HepG2 (cell line): ENCODE results near the gene PRR14. TPM values are rescaled to one million over a fixed set of nuclear protein-coding genes. Genes with fewer than 3 reads are reported as not detected.

ENCODE experiments used
- MATR3 ChIP-seq: sonication (generic); formaldehyde crosslinking; IDR thresholded peaks from 2 replicates; pipeline ENCODE4 v1.4.0; 2020; ENCODE audit warnings: missing genetic modification reagents
- SALL1 ChIP-seq: sonication (generic); formaldehyde crosslinking; IDR thresholded peaks from 2 replicates; pipeline ENCODE4 v1.8.0; 2022; ENCODE audit warnings: mild to moderate bottlenecking, missing genetic modification reagents
- STAG1 ChIP-seq: sonication (generic); formaldehyde crosslinking; IDR thresholded peaks from 2 replicates; pipeline ENCODE4 v1.4.0; 2020; ENCODE audit warnings: missing genetic modification reagents
- TBX3 ChIP-seq: fragments of 450-650 bp; IDR thresholded peaks from 2 replicates; pipeline ENCODE4 v1.6.1; 2017; ENCODE audit warnings: antibody characterized with exemption, mild to moderate bottlenecking, inconsistent platforms, borderline replicate concordance
- ZNF510 ChIP-seq: sonication (generic); formaldehyde crosslinking; IDR thresholded peaks from 2 replicates; pipeline ENCODE4 v1.4.0; 2020; ENCODE audit warnings: low read depth, mild to moderate bottlenecking, missing genetic modification reagents
- ZSCAN30 ChIP-seq: sonication (generic); formaldehyde crosslinking; IDR thresholded peaks from 2 replicates; pipeline ENCODE4 v1.5.0; 2020; ENCODE audit warnings: mild to moderate bottlenecking, missing genetic modification reagents
- polyA plus RNA-seq, 8 experiments: library from polyadenylated mRNA; depleted of rRNA in 3 of 8; stranded (reverse) in 7 of 8; unstranded in 1 of 8; fragments of >200 nt; fragmentation: Illumina TruSeq in 4 of 8; extraction: Trizol in 4 of 8; gene quantifications; 2 replicates each; pipeline versions ENCODE4 v1.2.1 to v1.2.3, GENCODE V29; 2011 to 2016; ENCODE audit warnings: low read depth in 4 of 8, missing spikeins in 1 of 8, mixed read lengths in 1 of 8; ENCODE audit not compliant: insufficient read depth in 1 of 8
- total RNA-seq, 5 experiments: library from RNA; depleted of rRNA; stranded (reverse); fragments of >200 nt; fragmentation: Illumina TruSeq; extraction: Trizol; gene quantifications; 2 replicates each; pipeline ENCODE4 v1.2.3, GENCODE V29; 2016; ENCODE audit warnings: low read depth in 1 of 5
- TF ChIP-seq, protein P1 (sequence below): sonication (generic); formaldehyde crosslinking; IDR thresholded peaks from 2 replicates; pipeline ENCODE4 v1.5.1; 2020; ENCODE audit warnings: missing genetic modification reagents, mild to moderate bottlenecking, borderline replicate concordance
- TF ChIP-seq, protein P2 (sequence below): sonication (generic); formaldehyde crosslinking; conservative IDR thresholded peaks from 2 replicates; pipeline ENCODE4 v1.4.0; 2020; ENCODE audit warnings: missing genetic modification reagents
- TF ChIP-seq, protein P3 (sequence below): sonication (generic); formaldehyde crosslinking; IDR thresholded peaks from 2 replicates; pipeline ENCODE4 v1.5.0; 2020; ENCODE audit warnings: mild to moderate bottlenecking, missing genetic modification reagents, borderline replicate concordance
- TF ChIP-seq, protein P4 (sequence below): sonication (generic); formaldehyde crosslinking; IDR thresholded peaks from 2 replicates; pipeline ENCODE4 v1.4.0; 2020; ENCODE audit warnings: missing genetic modification reagents
- TF ChIP-seq, protein P5 (sequence below): sonication (generic); formaldehyde crosslinking; IDR thresholded peaks from 2 replicates; pipeline ENCODE4 v1.5.0; 2020; ENCODE audit warnings: missing genetic modification reagents, mild to moderate bottlenecking, borderline replicate concordance

The PRR14 gene
- total and polyA plus RNA-seq, 2 of the 13 experiments (the other 11 are each of a cell fraction or from before 2014, with no cell fraction given), result 8.4 to 11.0 TPM

DNA sequence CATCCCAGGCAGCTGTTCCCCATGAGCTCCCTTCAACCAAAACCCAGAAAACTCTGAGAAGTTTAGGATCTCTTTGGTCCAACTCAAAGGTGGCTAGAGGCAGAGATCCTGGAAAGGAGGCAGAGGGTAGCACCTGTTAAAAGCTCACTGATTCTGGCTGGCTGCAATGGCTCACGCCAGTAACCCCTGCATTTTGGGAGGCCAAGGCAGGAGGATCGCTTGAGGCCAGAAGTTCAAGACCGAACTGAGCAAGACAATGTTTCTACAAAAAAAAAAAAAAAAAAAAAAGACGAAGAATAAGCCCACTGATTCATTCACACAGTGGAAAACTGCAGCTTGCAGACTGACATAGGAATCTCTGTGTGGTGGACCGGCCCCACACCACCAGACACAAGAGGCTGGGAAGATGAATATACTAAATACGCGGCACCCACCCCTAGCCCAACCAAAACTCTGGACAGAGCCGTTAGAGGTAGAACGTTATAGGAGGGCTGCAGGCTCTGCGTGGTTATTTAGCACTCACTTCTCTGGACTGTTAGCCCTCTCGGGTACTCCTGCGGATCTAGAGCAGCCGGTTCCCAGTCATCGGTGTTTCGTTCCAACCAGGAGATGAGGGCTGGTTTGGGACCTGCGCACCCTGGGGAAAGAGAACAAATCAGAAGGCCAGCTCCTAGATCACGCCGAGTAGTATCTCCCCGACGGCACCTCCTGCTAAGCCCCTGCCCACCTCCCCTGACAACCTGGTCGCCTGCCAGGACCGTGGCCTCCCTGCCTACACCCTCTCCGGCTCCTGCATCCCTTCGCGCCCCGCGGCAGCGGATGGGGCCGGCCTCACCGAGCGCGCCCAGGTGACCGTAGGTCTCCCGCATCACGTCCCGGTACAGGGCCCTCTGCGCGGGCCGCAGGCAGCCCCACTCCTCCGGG is 41.5 kb upstream of the PRR14 start (continued):
- TF ChIP-seq, protein P1, sequence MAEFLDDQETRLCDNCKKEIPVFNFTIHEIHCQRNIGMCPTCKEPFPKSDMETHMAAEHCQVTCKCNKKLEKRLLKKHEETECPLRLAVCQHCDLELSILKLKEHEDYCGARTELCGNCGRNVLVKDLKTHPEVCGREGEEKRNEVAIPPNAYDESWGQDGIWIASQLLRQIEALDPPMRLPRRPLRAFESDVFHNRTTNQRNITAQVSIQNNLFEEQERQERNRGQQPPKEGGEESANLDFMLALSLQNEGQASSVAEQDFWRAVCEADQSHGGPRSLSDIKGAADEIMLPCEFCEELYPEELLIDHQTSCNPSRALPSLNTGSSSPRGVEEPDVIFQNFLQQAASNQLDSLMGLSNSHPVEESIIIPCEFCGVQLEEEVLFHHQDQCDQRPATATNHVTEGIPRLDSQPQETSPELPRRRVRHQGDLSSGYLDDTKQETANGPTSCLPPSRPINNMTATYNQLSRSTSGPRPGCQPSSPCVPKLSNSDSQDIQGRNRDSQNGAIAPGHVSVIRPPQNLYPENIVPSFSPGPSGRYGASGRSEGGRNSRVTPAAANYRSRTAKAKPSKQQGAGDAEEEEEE, result no peak
- TF ChIP-seq SALL1 (CRISPR knock-in tag) (no peak; the same call in 1 of the 2 replicates), MATR3 (CRISPR knock-in tag) (no peak), ZSCAN30 (CRISPR knock-in tag) (no peak), STAG1 (no peak), TBX3 (no peak), ZNF510 (CRISPR knock-in tag) (no peak)
- TF ChIP-seq, protein P2, sequence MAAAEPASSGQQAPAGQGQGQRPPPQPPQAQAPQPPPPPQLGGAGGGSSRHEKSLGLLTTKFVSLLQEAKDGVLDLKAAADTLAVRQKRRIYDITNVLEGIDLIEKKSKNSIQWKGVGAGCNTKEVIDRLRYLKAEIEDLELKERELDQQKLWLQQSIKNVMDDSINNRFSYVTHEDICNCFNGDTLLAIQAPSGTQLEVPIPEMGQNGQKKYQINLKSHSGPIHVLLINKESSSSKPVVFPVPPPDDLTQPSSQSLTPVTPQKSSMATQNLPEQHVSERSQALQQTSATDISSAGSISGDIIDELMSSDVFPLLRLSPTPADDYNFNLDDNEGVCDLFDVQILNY (CRISPR knock-in tag), result peak; percentile 65; the same call in 1 of the 2 replicates
- TF ChIP-seq, protein P3, sequence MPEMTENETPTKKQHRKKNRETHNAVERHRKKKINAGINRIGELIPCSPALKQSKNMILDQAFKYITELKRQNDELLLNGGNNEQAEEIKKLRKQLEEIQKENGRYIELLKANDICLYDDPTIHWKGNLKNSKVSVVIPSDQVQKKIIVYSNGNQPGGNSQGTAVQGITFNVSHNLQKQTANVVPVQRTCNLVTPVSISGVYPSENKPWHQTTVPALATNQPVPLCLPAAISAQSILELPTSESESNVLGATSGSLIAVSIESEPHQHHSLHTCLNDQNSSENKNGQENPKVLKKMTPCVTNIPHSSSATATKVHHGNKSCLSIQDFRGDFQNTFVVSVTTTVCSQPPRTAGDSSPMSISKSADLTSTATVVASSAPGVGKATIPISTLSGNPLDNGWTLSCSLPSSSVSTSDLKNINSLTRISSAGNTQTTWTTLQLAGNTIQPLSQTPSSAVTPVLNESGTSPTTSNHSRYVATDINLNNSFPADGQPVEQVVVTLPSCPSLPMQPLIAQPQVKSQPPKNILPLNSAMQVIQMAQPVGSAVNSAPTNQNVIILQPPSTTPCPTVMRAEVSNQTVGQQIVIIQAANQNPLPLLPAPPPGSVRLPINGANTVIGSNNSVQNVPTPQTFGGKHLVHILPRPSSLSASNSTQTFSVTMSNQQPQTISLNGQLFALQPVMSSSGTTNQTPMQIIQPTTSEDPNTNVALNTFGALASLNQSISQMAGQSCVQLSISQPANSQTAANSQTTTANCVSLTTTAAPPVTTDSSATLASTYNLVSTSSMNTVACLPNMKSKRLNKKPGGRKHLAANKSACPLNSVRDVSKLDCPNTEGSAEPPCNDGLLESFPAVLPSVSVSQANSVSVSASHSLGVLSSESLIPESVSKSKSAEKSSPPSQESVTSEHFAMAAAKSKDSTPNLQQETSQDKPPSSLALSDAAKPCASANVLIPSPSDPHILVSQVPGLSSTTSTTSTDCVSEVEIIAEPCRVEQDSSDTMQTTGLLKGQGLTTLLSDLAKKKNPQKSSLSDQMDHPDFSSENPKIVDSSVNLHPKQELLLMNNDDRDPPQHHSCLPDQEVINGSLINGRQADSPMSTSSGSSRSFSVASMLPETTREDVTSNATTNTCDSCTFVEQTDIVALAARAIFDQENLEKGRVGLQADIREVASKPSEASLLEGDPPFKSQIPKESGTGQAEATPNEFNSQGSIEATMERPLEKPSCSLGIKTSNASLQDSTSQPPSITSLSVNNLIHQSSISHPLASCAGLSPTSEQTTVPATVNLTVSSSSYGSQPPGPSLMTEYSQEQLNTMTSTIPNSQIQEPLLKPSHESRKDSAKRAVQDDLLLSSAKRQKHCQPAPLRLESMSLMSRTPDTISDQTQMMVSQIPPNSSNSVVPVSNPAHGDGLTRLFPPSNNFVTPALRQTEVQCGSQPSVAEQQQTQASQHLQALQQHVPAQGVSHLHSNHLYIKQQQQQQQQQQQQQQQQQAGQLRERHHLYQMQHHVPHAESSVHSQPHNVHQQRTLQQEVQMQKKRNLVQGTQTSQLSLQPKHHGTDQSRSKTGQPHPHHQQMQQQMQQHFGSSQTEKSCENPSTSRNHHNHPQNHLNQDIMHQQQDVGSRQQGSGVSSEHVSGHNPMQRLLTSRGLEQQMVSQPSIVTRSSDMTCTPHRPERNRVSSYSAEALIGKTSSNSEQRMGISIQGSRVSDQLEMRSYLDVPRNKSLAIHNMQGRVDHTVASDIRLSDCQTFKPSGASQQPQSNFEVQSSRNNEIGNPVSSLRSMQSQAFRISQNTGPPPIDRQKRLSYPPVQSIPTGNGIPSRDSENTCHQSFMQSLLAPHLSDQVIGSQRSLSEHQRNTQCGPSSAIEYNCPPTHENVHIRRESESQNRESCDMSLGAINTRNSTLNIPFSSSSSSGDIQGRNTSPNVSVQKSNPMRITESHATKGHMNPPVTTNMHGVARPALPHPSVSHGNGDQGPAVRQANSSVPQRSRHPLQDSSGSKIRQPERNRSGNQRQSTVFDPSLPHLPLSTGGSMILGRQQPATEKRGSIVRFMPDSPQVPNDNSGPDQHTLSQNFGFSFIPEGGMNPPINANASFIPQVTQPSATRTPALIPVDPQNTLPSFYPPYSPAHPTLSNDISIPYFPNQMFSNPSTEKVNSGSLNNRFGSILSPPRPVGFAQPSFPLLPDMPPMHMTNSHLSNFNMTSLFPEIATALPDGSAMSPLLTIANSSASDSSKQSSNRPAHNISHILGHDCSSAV, result no peak
- TF ChIP-seq, protein P4, sequence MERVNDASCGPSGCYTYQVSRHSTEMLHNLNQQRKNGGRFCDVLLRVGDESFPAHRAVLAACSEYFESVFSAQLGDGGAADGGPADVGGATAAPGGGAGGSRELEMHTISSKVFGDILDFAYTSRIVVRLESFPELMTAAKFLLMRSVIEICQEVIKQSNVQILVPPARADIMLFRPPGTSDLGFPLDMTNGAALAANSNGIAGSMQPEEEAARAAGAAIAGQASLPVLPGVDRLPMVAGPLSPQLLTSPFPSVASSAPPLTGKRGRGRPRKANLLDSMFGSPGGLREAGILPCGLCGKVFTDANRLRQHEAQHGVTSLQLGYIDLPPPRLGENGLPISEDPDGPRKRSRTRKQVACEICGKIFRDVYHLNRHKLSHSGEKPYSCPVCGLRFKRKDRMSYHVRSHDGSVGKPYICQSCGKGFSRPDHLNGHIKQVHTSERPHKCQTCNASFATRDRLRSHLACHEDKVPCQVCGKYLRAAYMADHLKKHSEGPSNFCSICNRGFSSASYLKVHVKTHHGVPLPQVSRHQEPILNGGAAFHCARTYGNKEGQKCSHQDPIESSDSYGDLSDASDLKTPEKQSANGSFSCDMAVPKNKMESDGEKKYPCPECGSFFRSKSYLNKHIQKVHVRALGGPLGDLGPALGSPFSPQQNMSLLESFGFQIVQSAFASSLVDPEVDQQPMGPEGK (CRISPR knock-in tag), result peak; percentile 9; the same call in 1 of the 2 replicates
- TF ChIP-seq, protein P5, sequence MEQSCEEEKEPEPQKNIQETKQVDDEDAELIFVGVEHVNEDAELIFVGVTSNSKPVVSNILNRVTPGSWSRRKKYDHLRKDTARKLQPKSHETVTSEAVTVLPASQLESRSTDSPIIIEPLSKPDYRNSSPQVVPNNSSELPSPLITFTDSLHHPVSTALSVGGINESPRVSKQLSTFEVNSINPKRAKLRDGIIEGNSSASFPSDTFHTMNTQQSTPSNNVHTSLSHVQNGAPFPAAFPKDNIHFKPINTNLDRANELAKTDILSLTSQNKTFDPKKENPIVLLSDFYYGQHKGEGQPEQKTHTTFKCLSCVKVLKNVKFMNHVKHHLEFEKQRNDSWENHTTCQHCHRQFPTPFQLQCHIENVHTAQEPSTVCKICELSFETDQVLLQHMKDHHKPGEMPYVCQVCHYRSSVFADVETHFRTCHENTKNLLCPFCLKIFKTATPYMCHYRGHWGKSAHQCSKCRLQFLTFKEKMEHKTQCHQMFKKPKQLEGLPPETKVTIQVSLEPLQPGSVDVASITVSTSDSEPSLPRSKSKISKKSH (CRISPR knock-in tag), result no peak
